Bronchial epithelial cell (primary cell): ENCODE measurements around the gene DPEP2. TPM values are rescaled to one million over a fixed set of nuclear protein-coding genes. Genes with fewer than 3 reads are reported as not detected.

ENCODE experiments used
- DNase-seq: peaks from one replicate; pipeline ENCODE4 v3.0.0-alpha.2; 2010; ENCODE audit warnings: low read depth
- FAIRE-seq: peaks from 2 replicates; lab custom pipeline; 2011; peaks lifted over from hg19 to GRCh38; lab: Jason Lieb, UNC
- H3K27me3 ChIP-seq: 2 replicates; pipeline ENCODE4 v1.5.1; 2011; ENCODE audit warnings: low read length; ENCODE audit not compliant: control insufficient read depth, insufficient read depth
- H3K36me3 ChIP-seq: 2 replicates; pipeline ENCODE4 v1.5.1; 2011; ENCODE audit warnings: low read length; ENCODE audit not compliant: control insufficient read depth, insufficient read depth
- H3K4me3 ChIP-seq: 2 replicates; pipeline ENCODE4 v1.5.1; 2011; ENCODE audit warnings: mild to moderate bottlenecking, low read depth, low read length, control low read depth
- CTCF ChIP-seq: IDR thresholded peaks from 2 replicates; pipeline ENCODE4 v1.5.1; 2011; ENCODE audit warnings: mild to moderate bottlenecking, moderate library complexity, low read length, control low read depth, inconsistent platforms; ENCODE audit not compliant: insufficient read depth, severe bottlenecking
- total RNA-seq: library from RNA; depleted of rRNA; stranded (reverse); fragments of >200 nt; gene quantifications from 2 replicates; pipeline ENCODE4 v1.2.1, GENCODE V29; 2014

Gene DPEP2
- total RNA-seq, 1 donor from 2014 or later: not detected

GRCh38 chr16:67987460-67988160, 11.7 kb downstream of the DPEP2 start:
- Histone ChIP-seq H3K27me3 (no peaks in the 10 kb centered on the region), H3K36me3 (no peaks in the 10 kb centered on the region), H3K4me3 (no peak overlapping the region)
- no peak for TF ChIP-seq CTCF
- peak; percentile 40 for DNase-seq
- FAIRE-seq: no peak

- FAIRE-seq (no peak), DNase-seq (no peak)
- Histone ChIP-seq H3K27me3 (no peaks in the 10 kb centered on the region), H3K4me3 (no peak overlapping the region), H3K36me3 (no peaks in the 10 kb centered on the region)
- TF ChIP-seq CTCF: no peak
Measured at GRCh38 chr16:67986949-67987348, 12.3 kb downstream of the DPEP2 start.

GRCh38 chr16:67982011-67982696, 17.1 kb downstream of the DPEP2 start:
- DNase-seq: no peak
- Histone ChIP-seq H3K4me3 (no peak overlapping the region), H3K27me3 (peaks cover 2% of the 10 kb centered on the region), H3K36me3 (no peaks in the 10 kb centered on the region)
- no peak for TF ChIP-seq CTCF
- FAIRE-seq: no peak

GRCh38 chr16:67979955-67980678, 19.2 kb downstream of the DPEP2 start, which contains the start of gene DPEP3:
Gene DPEP3 (minus strand): TSS chr16:67980499. CDS start chr16:67980380, 119 bp downstream.
- DNase-seq (no peak), FAIRE-seq (no peak)
- Histone ChIP-seq H3K36me3 (no peaks in the 10 kb centered on the region), H3K4me3 (no peak within 1 kb of the TSS), H3K27me3 (peaks cover 4% of the 10 kb centered on the region)
- peak; percentile 7 for TF ChIP-seq CTCF

GRCh38 chr16:67977469-67978227, 21.6 kb downstream of the DPEP2 start:
- Histone ChIP-seq H3K27me3 (peaks cover 4% of the 10 kb centered on the region), H3K36me3 (no peaks in the 10 kb centered on the region), H3K4me3 (no peak overlapping the region)
- FAIRE-seq (no peak), DNase-seq (no peak)
- TF ChIP-seq CTCF: no peak
